ENCODE results near the gene AHDC1. TPM values are rescaled to one million over a fixed set of nuclear protein-coding genes. Genes with fewer than 3 reads are reported as not detected.

The AHDC1 gene
- total and polyA plus RNA-seq, 9 of the 15 experiments (the other 6 are each of a cell fraction or from before 2014, with no cell fraction given), result 0.21 to 36.4 (median 4.7) TPM

- TF ChIP-seq, protein P1, sequence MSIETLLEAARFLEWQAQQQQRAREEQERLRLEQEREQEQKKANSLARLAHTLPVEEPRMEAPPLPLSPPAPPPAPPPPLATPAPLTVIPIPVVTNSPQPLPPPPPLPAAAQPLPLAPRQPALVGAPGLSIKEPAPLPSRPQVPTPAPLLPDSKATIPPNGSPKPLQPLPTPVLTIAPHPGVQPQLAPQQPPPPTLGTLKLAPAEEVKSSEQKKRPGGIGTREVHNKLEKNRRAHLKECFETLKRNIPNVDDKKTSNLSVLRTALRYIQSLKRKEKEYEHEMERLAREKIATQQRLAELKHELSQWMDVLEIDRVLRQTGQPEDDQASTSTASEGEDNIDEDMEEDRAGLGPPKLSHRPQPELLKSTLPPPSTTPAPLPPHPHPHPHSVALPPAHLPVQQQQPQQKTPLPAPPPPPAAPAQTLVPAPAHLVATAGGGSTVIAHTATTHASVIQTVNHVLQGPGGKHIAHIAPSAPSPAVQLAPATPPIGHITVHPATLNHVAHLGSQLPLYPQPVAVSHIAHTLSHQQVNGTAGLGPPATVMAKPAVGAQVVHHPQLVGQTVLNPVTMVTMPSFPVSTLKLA (conservative IDR thresholded peaks at IDR 0.05), result no peak
- TF ChIP-seq IFI16 (CRISPR knock-in tag; IDR thresholded peaks at IDR 0.05), result no peak
- TF ChIP-seq PATZ1 (CRISPR knock-in tag; IDR thresholded peaks at IDR 0.05; ENCODE audit: borderline replicate concordance), result peak; percentile 42; the same call in 1 of the 2 replicates
- no peak for TF ChIP-seq ZNF175 (CRISPR knock-in tag; IDR thresholded peaks at IDR 0.05; ENCODE audit: low read depth)
- peak; percentile 50; the same call in 1 of the 2 replicates for TF ChIP-seq ZNF263 (CRISPR knock-in tag; IDR thresholded peaks at IDR 0.05; ENCODE audit: borderline replicate concordance)
- peak; percentile 9; the same call in 1 of the 2 replicates for TF ChIP-seq TCF3 (CRISPR knock-in tag; IDR thresholded peaks at IDR 0.05)
- TF ChIP-seq ZC3H8 (IDR thresholded peaks at IDR 0.05), result no peak
- TF ChIP-seq SMARCE1 (IDR thresholded peaks at IDR 0.05), result peak; percentile 92
- TF ChIP-seq HDAC2 (IDR thresholded peaks at IDR 0.05), result 0 out of 2 replicates have a peak, but pooled peaks have one; percentile 19
- TF ChIP-seq HMGN3 (IDR thresholded peaks at IDR 0.05; ENCODE audit: borderline replicate concordance, extremely low read depth, insufficient read length, low read depth, low read length), result peak; percentile 68
- TF ChIP-seq SNRNP70 (optimal IDR thresholded peaks at IDR 0.05; ENCODE audit: low read depth, low read length), result no peak
- no peak for TF ChIP-seq SRSF7 (optimal IDR thresholded peaks at IDR 0.05; ENCODE audit: low read depth, low read length)
- TF ChIP-seq PHF21A (IDR thresholded peaks at IDR 0.05; ENCODE audit: borderline replicate concordance, low read depth), result no peak
- TF ChIP-seq TFAM (CRISPR knock-in tag; conservative IDR thresholded peaks at IDR 0.05), result no peak
- peak; percentile 83 for TF ChIP-seq ATF3 (IDR thresholded peaks at IDR 0.05)
- TF ChIP-seq ATF3 (CRISPR knock-in tag; conservative IDR thresholded peaks at IDR 0.05), result no peak
- TF ChIP-seq, protein P2, sequence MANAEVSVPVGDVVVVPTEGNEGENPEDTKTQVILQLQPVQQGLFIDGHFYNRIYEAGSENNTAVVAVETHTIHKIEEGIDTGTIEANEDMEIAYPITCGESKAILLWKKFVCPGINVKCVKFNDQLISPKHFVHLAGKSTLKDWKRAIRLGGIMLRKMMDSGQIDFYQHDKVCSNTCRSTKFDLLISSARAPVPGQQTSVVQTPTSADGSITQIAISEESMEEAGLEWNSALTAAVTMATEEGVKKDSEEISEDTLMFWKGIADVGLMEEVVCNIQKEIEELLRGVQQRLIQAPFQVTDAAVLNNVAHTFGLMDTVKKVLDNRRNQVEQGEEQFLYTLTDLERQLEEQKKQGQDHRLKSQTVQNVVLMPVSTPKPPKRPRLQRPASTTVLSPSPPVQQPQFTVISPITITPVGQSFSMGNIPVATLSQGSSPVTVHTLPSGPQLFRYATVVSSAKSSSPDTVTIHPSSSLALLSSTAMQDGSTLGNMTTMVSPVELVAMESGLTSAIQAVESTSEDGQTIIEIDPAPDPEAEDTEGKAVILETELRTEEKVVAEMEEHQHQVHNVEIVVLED (CRISPR knock-in tag; IDR thresholded peaks at IDR 0.05), result no peak
- TF ChIP-seq ZNF436 (CRISPR knock-in tag; IDR thresholded peaks at IDR 0.05), result no peak
- TF ChIP-seq ZNF561 (CRISPR knock-in tag; conservative IDR thresholded peaks at IDR 0.05), result no peak
- no peak for TF ChIP-seq FOXA1 (IDR thresholded peaks at IDR 0.05; ENCODE audit: borderline replicate concordance)
- TF ChIP-seq POLR2G (IDR thresholded peaks at IDR 0.05; ENCODE audit: low read depth, low read length), result no peak
- no peak for TF ChIP-seq PHTF2 (CRISPR knock-in tag; IDR thresholded peaks at IDR 0.05)
- TF ChIP-seq RCOR1 (IDR thresholded peaks at IDR 0.05; ENCODE audit: borderline replicate concordance in 1 of 2, low read depth in 2 of 2, low read length in 2 of 2), result peak in 1 of 2 experiments; percentile 66; a peak in 2 of 4 replicates
Measured at GRCh38 chr1:27598902-27599528, 4.9 kb downstream of the AHDC1 start (continued).

All from K562 (cell line).